Activated CD8-positive, alpha-beta memory T cell treated with anti-CD3 and anti-CD28 coated beads, Interleukin-2, amount 50 U/mL, for 1 hour (primary cell): ENCODE data around the gene NOS2.

Experiments used
- DNase-seq: peaks from one replicate; pipeline ENCODE4 v3.0.0-alpha.2; 2020; ENCODE audit errors: extremely low read depth

The NOS2 gene

DNA sequence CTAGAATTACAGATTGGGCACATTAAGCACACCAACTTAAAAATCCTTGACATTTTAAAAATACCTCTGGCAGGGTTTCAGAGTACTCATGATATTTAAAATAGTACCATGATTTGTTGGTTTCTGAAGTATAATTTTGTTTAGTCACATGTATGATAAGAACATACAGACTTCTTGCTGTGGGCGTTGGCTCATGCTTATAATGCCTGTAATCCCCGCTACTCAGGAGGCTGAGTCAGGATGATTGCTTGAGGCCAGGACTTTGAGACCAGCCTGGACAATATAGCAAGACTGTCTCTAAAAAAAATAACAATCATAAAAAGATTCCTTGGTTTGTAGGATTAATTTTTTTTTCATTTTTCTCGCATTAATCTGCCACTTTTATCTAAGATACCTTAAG lies 78.5 kb downstream of the NOS2 start:
- DNase-seq: no peak
